ENCODE measurements around the gene NMNAT2.

Gene NMNAT2

GRCh38 chr1:183308719-183309118, 109.5 kb downstream of the NMNAT2 start:
- no peak for DNase-seq

GRCh38 chr1:183306317-183307042, 111.7 kb downstream of the NMNAT2 start:
- no peak for DNase-seq

GRCh38 chr1:183304440-183305107, 113.6 kb downstream of the NMNAT2 start:
- no peak for DNase-seq

- no peak for DNase-seq
These were observed 114.3 kb downstream of the NMNAT2 start for GRCh38 chr1:183303901-183304300.

GRCh38 chr1:183303323-183303645, 114.9 kb downstream of the NMNAT2 start:
- no peak for DNase-seq

GRCh38 chr1:183302452-183303322, 115.5 kb downstream of the NMNAT2 start:
- DNase-seq, result no peak

- no peak for DNase-seq
These were observed 116.9 kb downstream of the NMNAT2 start for GRCh38 chr1:183301239-183301638.

GRCh38 chr1:183300828-183301227, 117.4 kb downstream of the NMNAT2 start:
- DNase-seq, result no peak

GRCh38 chr1:183300395-183300794, 117.8 kb downstream of the NMNAT2 start:
- DNase-seq, result no peak

GRCh38 chr1:183296782-183297181, 121.4 kb downstream of the NMNAT2 start:
- DNase-seq, result no peak

GRCh38 chr1:183295521-183295920, 122.7 kb downstream of the NMNAT2 start:
- DNase-seq, result no peak

- no peak for DNase-seq
These were observed 124.3 kb downstream of the NMNAT2 start for GRCh38 chr1:183293876-183294275.

- no peak for DNase-seq
These were observed 124.9 kb downstream of the NMNAT2 start for GRCh38 chr1:183293241-183293640.

GRCh38 chr1:183291802-183292514, 126.2 kb downstream of the NMNAT2 start:
- DNase-seq, result no peak

GRCh38 chr1:183291216-183291762, 126.9 kb downstream of the NMNAT2 start:
- DNase-seq, result no peak

- DNase-seq, result no peak
These were observed 127.6 kb downstream of the NMNAT2 start for GRCh38 chr1:183290628-183291027.

GRCh38 chr1:183289051-183289496, 129.1 kb downstream of the NMNAT2 start:
- no peak for DNase-seq

- no peak for DNase-seq
These were observed 129.6 kb downstream of the NMNAT2 start for GRCh38 chr1:183288583-183288982.

- DNase-seq, result no peak
These were observed 130.9 kb downstream of the NMNAT2 start for GRCh38 chr1:183287191-183287675.

GRCh38 chr1:183285746-183286145, 132.4 kb downstream of the NMNAT2 start:
- no peak for DNase-seq

- DNase-seq, result no peak
These were observed 132.9 kb downstream of the NMNAT2 start for GRCh38 chr1:183285256-183285655.

- DNase-seq, result no peak
These were observed 134.1 kb downstream of the NMNAT2 start for GRCh38 chr1:183284086-183284485.

GRCh38 chr1:183283286-183283685, 134.9 kb downstream of the NMNAT2 start:
- DNase-seq, result no peak

Measured in 8988T (cell line).